ENCODE results near the gene GLB1L.

DNA sequence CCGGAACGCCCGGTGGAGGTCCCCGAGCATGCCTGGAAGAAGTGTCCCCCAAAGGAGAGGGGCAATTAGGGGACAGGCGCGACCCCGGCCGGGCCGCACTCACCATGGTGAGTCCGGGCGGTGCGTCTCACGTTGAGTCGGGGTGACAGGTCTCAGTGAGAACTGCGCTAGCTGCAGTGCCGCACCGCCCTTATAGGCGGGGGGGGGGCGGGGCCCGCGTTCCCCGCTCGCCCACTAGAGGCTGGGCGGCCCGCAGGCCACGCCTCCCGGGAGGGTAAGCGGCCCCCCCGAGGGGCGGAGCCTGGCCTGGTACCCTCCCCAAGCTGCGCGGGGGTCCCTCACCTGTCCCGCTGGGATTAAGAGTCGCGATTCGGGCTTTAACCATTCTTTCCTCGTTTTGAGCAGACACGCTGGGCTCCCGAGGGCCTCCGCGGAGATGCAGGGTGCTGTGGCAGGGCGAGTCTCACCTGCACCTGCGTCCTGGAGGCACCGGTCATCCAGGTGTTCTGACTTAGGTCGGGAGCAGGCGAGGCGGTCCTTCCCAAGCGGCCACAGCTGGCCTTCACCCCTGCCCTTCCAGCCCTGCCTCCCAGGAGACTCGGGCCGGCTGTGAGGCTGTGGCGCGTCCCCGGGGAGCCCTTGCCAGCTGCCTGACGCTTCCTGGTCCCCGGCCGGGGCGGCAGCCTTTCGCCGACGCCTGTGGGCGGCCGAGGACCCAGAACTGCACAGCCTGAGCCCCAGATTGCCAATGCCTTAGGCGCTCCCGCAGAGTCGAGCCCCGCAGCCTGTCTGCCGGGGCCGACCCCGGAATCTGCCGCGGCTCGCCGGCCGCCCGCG lies 8.7 kb upstream of the GLB1L start, which contains the start of gene TUBA4A:
- TF ChIP-seq, protein P1, sequence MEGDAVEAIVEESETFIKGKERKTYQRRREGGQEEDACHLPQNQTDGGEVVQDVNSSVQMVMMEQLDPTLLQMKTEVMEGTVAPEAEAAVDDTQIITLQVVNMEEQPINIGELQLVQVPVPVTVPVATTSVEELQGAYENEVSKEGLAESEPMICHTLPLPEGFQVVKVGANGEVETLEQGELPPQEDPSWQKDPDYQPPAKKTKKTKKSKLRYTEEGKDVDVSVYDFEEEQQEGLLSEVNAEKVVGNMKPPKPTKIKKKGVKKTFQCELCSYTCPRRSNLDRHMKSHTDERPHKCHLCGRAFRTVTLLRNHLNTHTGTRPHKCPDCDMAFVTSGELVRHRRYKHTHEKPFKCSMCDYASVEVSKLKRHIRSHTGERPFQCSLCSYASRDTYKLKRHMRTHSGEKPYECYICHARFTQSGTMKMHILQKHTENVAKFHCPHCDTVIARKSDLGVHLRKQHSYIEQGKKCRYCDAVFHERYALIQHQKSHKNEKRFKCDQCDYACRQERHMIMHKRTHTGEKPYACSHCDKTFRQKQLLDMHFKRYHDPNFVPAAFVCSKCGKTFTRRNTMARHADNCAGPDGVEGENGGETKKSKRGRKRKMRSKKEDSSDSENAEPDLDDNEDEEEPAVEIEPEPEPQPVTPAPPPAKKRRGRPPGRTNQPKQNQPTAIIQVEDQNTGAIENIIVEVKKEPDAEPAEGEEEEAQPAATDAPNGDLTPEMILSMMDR (IDR thresholded peaks at IDR 0.05) = peak in 1 of 4 donors; percentile 29
- TF ChIP-seq POLR2A (IDR thresholded peaks at IDR 0.05) = peak; percentile 99

Data from right lobe of liver (tissue), 4 donors.